HG02938 (cell line): ENCODE measurements around the gene KAZN.

Experiments used
- ATAC-seq: cut with Tn5 transposase; IDR thresholded peaks from one replicate; pipeline ENCODE4 v1.9.1; 2021; ENCODE audit warnings: mild to moderate bottlenecking, moderate library complexity; ENCODE audit not compliant: unreplicated experiment

The KAZN gene

GRCh38 chr1:14585728-14586127 is 12.8 kb upstream of the KAZN start:
- no peak for ATAC-seq

- ATAC-seq = no peak
These were observed 7.9 kb upstream of the KAZN start for GRCh38 chr1:14590411-14591180.

GRCh38 chr1:14591600-14591999 is 6.9 kb upstream of the KAZN start:
- no peak for ATAC-seq

GRCh38 chr1:14592004-14592631 is 6.4 kb upstream of the KAZN start:
- no peak for ATAC-seq

- no peak for ATAC-seq
These were observed 5.2 kb upstream of the KAZN start for GRCh38 chr1:14593302-14593701.

DNA sequence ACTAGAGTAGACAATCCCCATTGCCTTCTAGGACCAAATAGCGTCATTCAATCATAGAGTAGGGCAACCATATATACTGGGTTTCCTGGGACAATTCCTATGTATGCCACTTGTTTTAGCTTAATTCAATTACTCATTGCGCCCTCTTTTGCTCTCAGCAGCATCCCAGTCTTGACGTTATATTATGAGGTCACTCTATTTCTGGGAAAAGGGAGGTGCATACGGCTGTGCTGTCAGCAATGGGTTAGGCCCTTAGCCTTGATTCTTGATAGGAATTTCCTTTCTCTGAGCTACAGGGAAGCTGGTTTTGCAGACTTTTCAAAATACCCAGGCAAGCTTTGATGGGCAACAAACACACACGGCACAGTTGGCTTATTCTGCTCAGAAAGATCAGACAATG is 4.4 kb upstream of the KAZN start:
- ATAC-seq = no peak

- no peak for ATAC-seq
These were observed 1.9 kb upstream of the KAZN start for GRCh38 chr1:14596591-14596990.

- no peak for ATAC-seq
These were observed 1.0 kb upstream of the KAZN start for GRCh38 chr1:14597343-14598006.

DNA sequence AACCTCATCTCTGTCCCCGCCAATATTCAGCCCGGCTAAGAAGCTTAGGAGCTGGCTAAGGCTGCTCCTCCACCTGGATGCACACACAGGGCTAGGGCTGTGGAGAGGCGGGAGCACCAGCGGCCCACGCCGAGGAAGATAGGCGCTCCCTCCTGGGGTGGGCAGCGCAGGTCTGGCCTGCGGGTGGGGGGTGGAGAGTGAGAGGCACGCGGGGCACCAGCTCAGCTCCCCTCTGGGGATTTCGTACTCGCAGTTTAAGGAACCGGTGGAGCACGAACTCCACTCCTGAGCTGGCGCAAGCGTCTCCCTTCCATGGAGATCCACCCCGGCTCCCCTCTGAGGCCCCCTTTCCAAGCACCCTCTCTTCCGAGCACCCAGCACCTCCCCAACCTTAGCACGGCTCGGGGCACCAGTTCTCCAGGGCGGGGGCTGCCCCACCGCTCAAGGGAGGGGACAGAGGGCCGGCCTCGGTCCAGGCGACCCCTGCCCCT is 433 bp upstream of the KAZN start:
- no peak for ATAC-seq

DNA sequence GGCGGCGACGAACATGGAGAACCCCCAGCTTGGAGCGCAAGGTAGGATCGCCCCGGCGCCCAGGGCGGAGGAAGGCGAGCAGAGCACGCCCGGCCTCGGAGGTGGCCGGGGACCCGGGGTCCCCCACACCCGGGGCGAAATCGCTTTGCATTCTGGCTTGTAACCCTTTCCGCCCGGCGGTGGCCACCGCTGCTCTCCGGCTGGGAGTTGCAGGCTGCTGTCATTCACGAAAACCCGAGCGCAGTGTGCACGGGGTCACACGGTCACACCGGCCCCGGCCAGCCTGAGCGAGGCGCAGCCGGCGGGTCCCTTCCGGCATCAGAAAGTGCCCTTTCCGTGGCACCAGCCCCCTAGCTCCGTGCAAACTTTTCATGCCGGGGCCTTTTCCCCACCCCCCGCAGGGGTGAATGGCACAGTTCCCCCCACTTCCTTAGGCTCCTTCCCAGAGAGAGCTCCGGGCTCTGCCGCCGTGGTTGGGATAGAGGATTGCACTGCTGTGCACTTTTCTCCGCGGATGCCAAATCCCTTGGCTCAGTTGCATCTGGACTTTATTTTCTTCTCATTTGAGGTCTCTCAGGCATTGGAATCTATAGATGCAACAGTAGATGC is 802 bp downstream of the KAZN start:
- ATAC-seq = peak; percentile 39

DNA sequence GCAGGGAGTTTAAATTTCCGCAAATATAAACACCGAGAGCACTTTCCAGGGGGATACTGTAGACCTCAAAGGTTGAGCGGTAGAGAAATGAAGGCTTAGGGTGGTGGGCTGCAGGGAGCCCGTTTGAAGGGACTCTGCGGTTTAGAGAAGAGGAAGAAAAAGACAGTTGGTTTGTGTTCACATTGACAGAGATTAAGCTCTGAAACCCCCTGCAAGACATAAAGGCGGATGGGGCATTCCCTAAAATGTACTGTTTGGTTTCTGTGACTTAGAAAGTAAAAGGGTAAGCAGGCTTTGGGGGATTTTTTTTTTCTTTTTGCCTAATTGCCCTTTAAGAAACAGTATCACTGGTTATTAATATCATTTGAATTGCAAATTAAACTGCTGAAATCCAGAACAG is 1.3 kb downstream of the KAZN start:
- peak; percentile 71 for ATAC-seq

- no peak for ATAC-seq
These were observed 2.1 kb downstream of the KAZN start for GRCh38 chr1:14600405-14601112.

DNA sequence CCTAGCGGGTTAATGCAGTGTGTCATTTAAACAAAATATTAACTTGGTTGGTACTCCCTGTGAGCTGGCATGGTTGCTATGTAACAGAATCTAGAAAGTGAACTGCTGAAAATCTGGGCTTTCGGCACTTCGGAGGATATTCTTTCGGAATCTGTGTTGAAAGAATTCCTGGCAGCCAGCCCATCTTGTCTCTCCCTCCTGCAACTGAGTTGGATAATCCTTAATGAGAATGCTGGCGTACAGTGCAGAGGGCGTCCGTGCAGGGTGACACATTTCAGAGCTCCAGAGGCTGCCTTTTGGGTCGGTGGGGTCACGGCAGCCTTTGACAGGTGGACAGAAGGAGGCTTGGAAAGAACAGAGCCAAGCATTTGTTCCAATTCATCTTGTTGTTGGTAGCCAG is 3.7 kb downstream of the KAZN start:
- no peak for ATAC-seq

DNA sequence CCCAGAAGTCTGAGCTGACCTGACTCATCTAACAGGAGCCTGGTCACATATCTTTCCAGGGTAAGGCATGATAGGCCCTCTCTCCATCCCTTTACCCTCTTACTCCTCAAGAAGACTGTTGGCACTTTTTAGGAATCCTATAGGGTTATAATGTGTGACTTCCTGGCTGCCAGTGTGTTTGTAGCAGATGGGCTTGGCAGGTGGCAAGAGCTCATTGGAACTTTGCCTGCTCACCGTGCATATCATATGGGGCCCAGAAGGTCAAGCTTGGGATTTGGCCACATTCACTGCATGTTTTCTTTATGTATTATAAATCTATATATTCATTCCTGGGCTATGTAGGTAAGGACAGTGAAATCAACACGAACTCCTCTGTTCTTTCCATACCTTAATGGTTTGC is 5.2 kb downstream of the KAZN start:
- no peak for ATAC-seq

DNA sequence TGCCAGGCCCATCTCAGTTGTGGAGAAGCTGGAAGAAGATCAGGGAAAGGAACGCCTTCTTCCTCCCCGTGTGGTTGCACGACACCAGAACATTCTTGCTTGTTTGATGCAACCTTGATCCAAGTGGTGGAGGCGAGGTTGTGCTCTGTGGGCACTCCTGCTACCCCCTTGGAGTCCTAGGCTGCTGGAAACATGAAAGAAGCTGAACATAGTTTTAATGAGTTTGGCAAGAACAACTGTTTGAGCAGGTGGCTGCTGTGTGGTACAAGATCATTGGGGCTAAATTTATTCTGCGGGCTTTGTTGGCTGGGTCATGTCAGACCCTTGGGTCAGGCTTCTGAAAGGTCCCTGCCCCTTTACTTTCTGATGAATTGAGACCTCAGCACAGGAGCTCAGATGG is 5.9 kb downstream of the KAZN start:
- no peak for ATAC-seq

DNA sequence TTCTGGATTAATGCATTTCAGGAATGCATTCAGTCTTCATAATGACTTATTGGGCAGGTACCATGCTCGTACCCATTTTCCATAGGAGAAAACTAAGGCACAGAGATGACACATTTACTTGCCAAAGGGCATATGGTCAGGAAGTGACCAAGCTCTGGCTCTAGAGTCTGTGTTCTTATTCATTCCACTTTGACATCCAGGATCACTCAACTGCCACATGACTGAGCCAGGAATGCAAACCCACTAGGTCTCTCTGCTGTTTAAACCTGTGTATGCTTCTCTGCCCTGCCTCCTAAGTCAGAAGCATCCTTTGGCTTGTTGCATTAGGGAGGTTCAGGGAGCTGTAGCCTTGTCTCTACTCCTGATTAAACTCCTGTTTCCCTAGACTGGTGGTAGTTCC is 7.5 kb downstream of the KAZN start:
- ATAC-seq = no peak

DNA sequence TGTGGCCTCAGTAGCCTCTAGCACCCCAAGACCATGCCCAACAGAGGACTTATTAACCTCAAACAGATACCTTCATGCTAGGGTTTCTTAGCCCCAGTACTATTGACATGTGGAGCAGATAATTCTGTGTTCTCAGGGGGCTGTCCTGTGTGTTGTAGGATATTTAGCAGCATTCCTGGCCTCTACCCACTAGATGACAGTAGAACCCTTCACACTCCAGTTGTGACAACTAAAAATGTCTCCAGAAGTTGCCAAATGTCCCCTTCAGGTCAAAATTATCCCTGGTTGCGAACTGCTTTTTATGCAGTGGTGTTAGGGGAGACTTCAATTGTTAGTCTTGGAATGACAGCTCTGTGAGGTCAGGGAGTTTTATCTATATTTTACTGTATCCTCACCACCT is 8.1 kb downstream of the KAZN start:
- ATAC-seq = no peak

- no peak for ATAC-seq
These were observed 8.8 kb downstream of the KAZN start for GRCh38 chr1:14607295-14607694.

DNA sequence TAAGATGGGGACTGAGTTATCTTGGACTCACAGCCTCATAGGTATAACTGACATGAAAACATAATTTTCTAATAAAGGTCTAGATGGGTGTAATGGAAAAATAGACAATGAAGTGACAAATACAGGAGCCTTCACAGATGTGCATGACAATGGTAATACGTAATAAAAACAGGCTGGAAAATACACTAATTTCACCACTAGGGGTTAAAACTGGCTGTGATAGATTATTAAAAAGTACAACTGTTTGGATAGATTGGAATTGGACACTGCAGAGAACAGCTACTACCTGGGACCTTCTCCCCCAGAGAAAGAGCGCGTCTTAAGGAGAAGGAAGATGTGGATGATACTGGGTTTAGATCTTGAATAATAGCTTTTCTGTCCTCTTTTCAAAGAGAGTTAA is 9.8 kb downstream of the KAZN start:
- no peak for ATAC-seq

DNA sequence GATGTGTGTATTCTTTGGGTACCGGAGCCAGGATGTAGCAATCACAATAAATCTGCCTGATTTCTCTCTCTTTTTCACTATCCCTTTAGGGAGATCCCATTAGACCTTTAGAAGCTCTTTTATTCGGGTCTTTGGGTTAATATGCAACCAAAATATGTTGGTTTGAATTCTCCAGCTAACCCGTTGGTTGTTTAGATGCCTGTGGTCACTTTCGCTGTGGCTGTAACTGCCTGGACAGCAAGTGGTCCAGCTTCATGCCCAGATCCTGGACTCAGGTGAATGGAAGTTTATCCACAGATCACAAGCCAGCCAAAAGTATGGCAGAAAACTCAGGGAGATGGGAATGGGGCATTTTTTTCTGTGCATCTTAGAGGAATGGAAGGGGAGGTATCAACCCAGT is 12.3 kb downstream of the KAZN start:
- ATAC-seq = no peak

- ATAC-seq = no peak
These were observed 13.3 kb downstream of the KAZN start for GRCh38 chr1:14611792-14612191.
